ENCODE measurements around the gene ZNF740. TPM values are rescaled to one million over a fixed set of nuclear protein-coding genes. Genes with fewer than 3 reads are reported as not detected.

The ZNF740 gene
- total RNA-seq, 2 donors from 2014 or later = 44.2 to 49.5 TPM

Other genes starting within 250 kb of the ZNF740 start
- 1 to 10 TPM; 3.3 to 5.1 TPM for gene KRT18, start 231.6 kb upstream of the ZNF740 start, total RNA-seq
- gene EIF4B, start 174.3 kb upstream of the ZNF740 start, total RNA-seq = 100 to 1,000 TPM; 622 to 633 TPM
- 1 to 10 TPM; 1.5 to 2.6 TPM for gene TNS2, start 130.7 kb upstream of the ZNF740 start, total RNA-seq
- gene SPRYD3, start 101.3 kb upstream of the ZNF740 start, total RNA-seq = 10 to 100 TPM; 30.0 to 31.5 TPM
- gene IGFBP6, start 83.1 kb upstream of the ZNF740 start, total RNA-seq = 1 to 10 TPM; 5.7 to 9.2 TPM
- gene SOAT2, start 77.2 kb upstream of the ZNF740 start, total RNA-seq = 1 to 10 TPM; 2.2 to 7.9 TPM
- gene CSAD, start 203 bp downstream of the ZNF740 start, total RNA-seq = 10 to 100 TPM; 42.7 to 45.2 TPM
- 100 to 1,000 TPM in 1 of 2 donors, 10 to 100 TPM in 1; 88.0 to 111 TPM for gene ITGB7, start 26.5 kb downstream of the ZNF740 start, total RNA-seq
- 10 to 100 TPM; 36.7 to 37.3 TPM for gene RARG, start 51.5 kb downstream of the ZNF740 start, total RNA-seq
- gene ESPL1, start 87.6 kb downstream of the ZNF740 start, total RNA-seq = 10 to 100 TPM; 71.9 to 75.5 TPM
- gene PFDN5, start 114.8 kb downstream of the ZNF740 start, total RNA-seq = 100 to 1,000 TPM; 301 to 318 TPM
- 10 to 100 TPM; 83.5 to 89.9 TPM for gene MYG1, start 119.0 kb downstream of the ZNF740 start, total RNA-seq
- 100 to 1,000 TPM in 1 of 2 donors, 10 to 100 TPM in 1; 99.0 to 118 TPM for gene AAAS, start 140.9 kb downstream of the ZNF740 start, total RNA-seq
- not detected for gene SP7, start 155.6 kb downstream of the ZNF740 start, total RNA-seq
- gene SP1, start 199.5 kb downstream of the ZNF740 start, total RNA-seq = 100 to 1,000 TPM; 110 to 121 TPM
- gene AMHR2, start 243.1 kb downstream of the ZNF740 start, total RNA-seq = not detected

Data from activated T-cell treated with anti-CD3 and anti-CD28 coated beads, Interleukin-2, amount 50 U/mL, for 72 hours (primary cell).